HG03097 (cell line): ENCODE data around the gene DLG2.

Experiments
- ATAC-seq: cut with Tn5 transposase; IDR thresholded peaks from one replicate; pipeline ENCODE4 v1.9.1; 2021; ENCODE audit not compliant: unreplicated experiment, low FRiP score

Gene DLG2

GRCh38 chr11:84256618-84257017 is 1370.5 kb downstream of the DLG2 start:
- ATAC-seq = no peak

GRCh38 chr11:84255483-84255882 is 1371.7 kb downstream of the DLG2 start:
- no peak for ATAC-seq

GRCh38 chr11:84250834-84251613 is 1376.1 kb downstream of the DLG2 start:
- ATAC-seq = no peak

- no peak for ATAC-seq
These were observed 1377.6 kb downstream of the DLG2 start for GRCh38 chr11:84249344-84250135.

GRCh38 chr11:84247926-84248325 is 1379.2 kb downstream of the DLG2 start:
- ATAC-seq = no peak

GRCh38 chr11:84247129-84247528 is 1380.0 kb downstream of the DLG2 start:
- ATAC-seq = no peak

- ATAC-seq = no peak
These were observed 1383.4 kb downstream of the DLG2 start for GRCh38 chr11:84243629-84244263.

GRCh38 chr11:84241343-84242131 is 1385.6 kb downstream of the DLG2 start:
- no peak for ATAC-seq

GRCh38 chr11:84240847-84241246 is 1386.3 kb downstream of the DLG2 start:
- no peak for ATAC-seq

GRCh38 chr11:84236436-84236835 is 1390.7 kb downstream of the DLG2 start:
- ATAC-seq = no peak

GRCh38 chr11:84234462-84235202 is 1392.5 kb downstream of the DLG2 start:
- ATAC-seq = no peak

- no peak for ATAC-seq
These were observed 1393.1 kb downstream of the DLG2 start for GRCh38 chr11:84234011-84234410.

GRCh38 chr11:84232511-84232910 is 1394.6 kb downstream of the DLG2 start:
- no peak for ATAC-seq

GRCh38 chr11:84230402-84230801 is 1396.7 kb downstream of the DLG2 start:
- ATAC-seq = no peak

GRCh38 chr11:84227970-84228665 is 1399.0 kb downstream of the DLG2 start:
- ATAC-seq = no peak

GRCh38 chr11:84224042-84224441 is 1403.1 kb downstream of the DLG2 start:
- ATAC-seq = no peak

- ATAC-seq = no peak
These were observed 1408.8 kb downstream of the DLG2 start for GRCh38 chr11:84218318-84218717.

- no peak for ATAC-seq
These were observed 1411.5 kb downstream of the DLG2 start for GRCh38 chr11:84215672-84216071.

GRCh38 chr11:84214557-84214956 is 1412.6 kb downstream of the DLG2 start:
- ATAC-seq = no peak
